Smooth muscle cell (in vitro differentiated cells): ENCODE data around the gene ITGB3. TPM values are rescaled to one million over a fixed set of nuclear protein-coding genes. Genes with fewer than 3 reads are reported as not detected.

Experiments
- DNase-seq: peaks from one replicate; lab custom pipeline; 2025; ENCODE audit not compliant: unreplicated experiment; lab: John Stamatoyannopoulos, UW
- H2AFZ ChIP-seq: fragments of 200-600 bp; sonication (generic); 2 replicates; pipeline ENCODE4 v1.6.0; 2016; ENCODE audit warnings: antibody characterized with exemption, low read depth, mild to moderate bottlenecking
- H3F3A ChIP-seq: fragments of 200-600 bp; sonication (generic); 2 replicates; pipeline ENCODE4 v1.6.0; 2017; ENCODE audit warnings: antibody characterized with exemption, low read depth
- H3K27ac ChIP-seq: fragments of 200-600 bp; sonication (generic); 2 replicates; pipeline ENCODE4 v1.5.1; 2016; ENCODE audit warnings: low read depth, mild to moderate bottlenecking
- H3K27me3 ChIP-seq: fragments of 200-600 bp; sonication (generic); 2 replicates; pipeline ENCODE4 v1.6.1; 2016; ENCODE audit warnings: low read depth, mild to moderate bottlenecking
- H3K36me3 ChIP-seq: fragments of 200-600 bp; sonication (generic); 2 replicates; pipeline ENCODE4 v1.5.1; 2016; ENCODE audit warnings: low read depth
- H3K4me1 ChIP-seq: fragments of 200-600 bp; sonication (generic); 2 replicates; pipeline ENCODE4 v1.5.1; 2016; ENCODE audit warnings: low read depth
- H3K4me2 ChIP-seq: fragments of 200-600 bp; sonication (generic); 2 replicates; pipeline ENCODE4 v1.6.0; 2016; ENCODE audit warnings: mild to moderate bottlenecking
- H3K4me3 ChIP-seq: fragments of 200-600 bp; sonication (generic); 2 replicates; pipeline ENCODE4 v1.5.1; 2016; ENCODE audit warnings: mild to moderate bottlenecking
- H3K79me2 ChIP-seq: fragments of 200-600 bp; sonication (generic); 2 replicates; pipeline ENCODE4 v1.6.0; 2016; ENCODE audit warnings: low read depth, mild to moderate bottlenecking
- H3K9ac ChIP-seq: fragments of 200-600 bp; sonication (generic); 2 replicates; pipeline ENCODE4 v1.6.0; 2016; ENCODE audit warnings: low read depth
- H3K9me3 ChIP-seq: fragments of 200-600 bp; sonication (generic); replicated peaks from 2 replicates; pipeline ENCODE4 v1.5.1; 2016; ENCODE audit warnings: low read depth
- H4K20me1 ChIP-seq: fragments of 200-600 bp; sonication (generic); 2 replicates; pipeline ENCODE4 v1.6.0; 2016; ENCODE audit warnings: low read depth
- WGBS: methylation state at CpG from one replicate; pipeline ENCODE4 v1.1.7; 2016; ENCODE audit warnings: low lambda C conversion rate; 5-methylcytosine and 5-hydroxymethylcytosine counted together
- polyA plus RNA-seq: library from polyadenylated mRNA; unstranded; fragments of >200 nt; fragmentation: Nextera tagmentation; extraction: Ambion mirVana; gene quantifications from 2 replicates; pipeline ENCODE4 v1.2.1, GENCODE V29; 2016
- total RNA-seq: library from RNA; depleted of rRNA; stranded (reverse); fragments of >200 nt; gene quantifications from 2 replicates; pipeline ENCODE4 v1.2.3, GENCODE V29; 2014
- TF ChIP-seq, protein P1 (sequence below): fragments of 200-600 bp; sonication (generic); IDR thresholded peaks from 2 replicates; pipeline ENCODE4 v1.5.1; 2017; ENCODE audit warnings: borderline replicate concordance, mild to moderate bottlenecking, antibody characterized with exemption; ENCODE audit not compliant: insufficient read depth, poor library complexity, severe bottlenecking

Gene ITGB3
- total and polyA plus RNA-seq, 2 experiments from 2014 or later: 3.9 to 7.9 TPM

DNA sequence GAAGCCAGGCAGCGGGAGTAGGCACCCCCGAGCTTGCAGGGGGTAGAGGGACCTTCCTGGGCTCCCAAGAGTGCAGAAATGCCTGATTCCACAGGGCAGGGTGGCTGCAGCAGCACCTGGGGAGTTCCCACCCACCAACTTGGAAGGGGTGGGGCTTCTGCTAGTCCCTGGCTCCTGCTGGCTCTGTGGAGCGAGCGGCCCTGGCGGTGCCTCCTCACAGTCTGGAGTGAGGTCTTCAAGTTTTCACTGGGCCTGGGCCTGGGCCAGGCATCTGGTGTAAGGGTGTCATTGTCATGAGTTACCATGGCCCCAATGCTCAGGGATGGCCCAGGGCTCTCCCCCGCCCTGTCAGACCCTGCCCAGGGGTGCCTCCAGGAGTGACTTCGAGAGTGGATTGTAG lies 15.8 kb upstream of the ITGB3 start:
- H3K4me2 ChIP-seq: no peak overlapping the region
- no peak overlapping the region for H3K27ac ChIP-seq
- H3K27me3 ChIP-seq: no peaks in the 10 kb centered on the region
- no peak overlapping the region for H3K4me3 ChIP-seq
- TF ChIP-seq, protein P1, sequence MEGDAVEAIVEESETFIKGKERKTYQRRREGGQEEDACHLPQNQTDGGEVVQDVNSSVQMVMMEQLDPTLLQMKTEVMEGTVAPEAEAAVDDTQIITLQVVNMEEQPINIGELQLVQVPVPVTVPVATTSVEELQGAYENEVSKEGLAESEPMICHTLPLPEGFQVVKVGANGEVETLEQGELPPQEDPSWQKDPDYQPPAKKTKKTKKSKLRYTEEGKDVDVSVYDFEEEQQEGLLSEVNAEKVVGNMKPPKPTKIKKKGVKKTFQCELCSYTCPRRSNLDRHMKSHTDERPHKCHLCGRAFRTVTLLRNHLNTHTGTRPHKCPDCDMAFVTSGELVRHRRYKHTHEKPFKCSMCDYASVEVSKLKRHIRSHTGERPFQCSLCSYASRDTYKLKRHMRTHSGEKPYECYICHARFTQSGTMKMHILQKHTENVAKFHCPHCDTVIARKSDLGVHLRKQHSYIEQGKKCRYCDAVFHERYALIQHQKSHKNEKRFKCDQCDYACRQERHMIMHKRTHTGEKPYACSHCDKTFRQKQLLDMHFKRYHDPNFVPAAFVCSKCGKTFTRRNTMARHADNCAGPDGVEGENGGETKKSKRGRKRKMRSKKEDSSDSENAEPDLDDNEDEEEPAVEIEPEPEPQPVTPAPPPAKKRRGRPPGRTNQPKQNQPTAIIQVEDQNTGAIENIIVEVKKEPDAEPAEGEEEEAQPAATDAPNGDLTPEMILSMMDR: no peak
- no peaks in the 10 kb centered on the region for H3K9me3 ChIP-seq
- H2AFZ ChIP-seq: no peak overlapping the region
- 98% methylated on average over 7 of the region's 7 CpGs for WGBS
- H3K36me3 ChIP-seq: no peaks in the 10 kb centered on the region
- H3K9ac ChIP-seq: no peak overlapping the region
- no peaks in the 10 kb centered on the region for H3K4me1 ChIP-seq
- no peaks in the 10 kb centered on the region for H4K20me1 ChIP-seq
- H3F3A ChIP-seq: peaks cover 6% of the 10 kb centered on the region
- no peak for DNase-seq
- H3K79me2 ChIP-seq: no peaks in the 10 kb centered on the region

DNA sequence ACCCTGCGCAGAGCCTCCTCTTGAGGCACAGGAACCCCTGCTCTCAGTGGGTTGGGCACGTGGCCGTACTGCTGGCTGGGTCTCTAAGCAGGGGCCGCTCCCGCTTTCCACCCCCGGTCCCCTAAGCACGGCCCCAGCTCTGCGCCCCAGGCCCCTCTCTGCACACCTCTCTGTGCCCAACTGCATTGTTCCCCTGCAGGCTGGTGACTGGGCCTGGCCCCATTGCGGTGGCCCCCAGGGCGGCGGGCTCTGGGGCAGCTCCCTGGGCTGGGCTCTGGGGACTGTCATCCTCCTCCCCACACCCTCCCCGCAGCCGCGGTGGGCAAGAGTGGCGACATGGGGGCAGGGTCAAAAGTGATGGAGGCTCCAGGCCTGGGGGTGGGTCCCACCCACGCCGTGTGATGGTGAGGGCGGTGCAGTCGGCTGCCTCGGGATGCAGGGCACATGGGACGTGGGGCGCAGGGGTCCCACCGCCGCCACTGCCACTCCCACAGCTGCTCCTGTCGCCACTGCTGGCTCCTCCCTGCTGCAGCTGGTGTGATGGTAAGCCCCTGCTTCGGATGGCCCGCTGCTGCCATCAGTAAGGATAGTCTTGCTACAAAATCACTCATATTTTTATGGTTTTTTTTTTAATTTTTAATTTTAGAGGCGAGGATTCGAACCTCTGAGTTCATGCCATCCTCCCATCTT lies 15.2 kb upstream of the ITGB3 start:
- no peaks in the 10 kb centered on the region for H3K9me3 ChIP-seq
- H3K79me2 ChIP-seq: no peaks in the 10 kb centered on the region
- no peak overlapping the region for H3K9ac ChIP-seq
- H3K4me2 ChIP-seq: no peak overlapping the region
- H3K4me3 ChIP-seq: no peak overlapping the region
- H3K27me3 ChIP-seq: no peaks in the 10 kb centered on the region
- TF ChIP-seq, protein P1: no peak
- H3K36me3 ChIP-seq: no peaks in the 10 kb centered on the region
- H2AFZ ChIP-seq: no peak overlapping the region
- H4K20me1 ChIP-seq: no peaks in the 10 kb centered on the region
- no peak for DNase-seq
- H3F3A ChIP-seq: peaks cover 6% of the 10 kb centered on the region
- no peaks in the 10 kb centered on the region for H3K4me1 ChIP-seq
- H3K27ac ChIP-seq: no peak overlapping the region
- WGBS: 97% methylated on average over 28 of the region's 29 CpGs

DNA sequence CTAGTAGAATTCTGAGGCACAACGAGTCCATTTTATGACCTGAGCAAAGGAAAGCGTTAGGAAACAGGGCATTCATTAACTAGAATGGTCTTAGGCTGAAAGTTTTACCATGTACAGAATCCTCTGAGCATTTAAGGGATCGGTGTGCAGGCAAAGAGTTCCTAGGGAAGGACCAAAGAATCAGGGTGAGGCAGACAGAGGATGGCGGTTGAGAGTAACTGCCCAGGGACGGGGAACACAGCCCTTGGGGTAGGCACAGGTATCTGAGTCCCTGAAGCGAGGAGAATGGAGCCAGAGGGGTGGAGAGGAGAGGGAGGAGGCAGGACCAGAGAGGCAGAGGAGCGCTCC lies 14.0 kb upstream of the ITGB3 start:
- H3K4me1 ChIP-seq: no peaks in the 10 kb centered on the region
- peak overlapping the region; percentile 94 for H3K27ac ChIP-seq
- H3K27me3 ChIP-seq: no peaks in the 10 kb centered on the region
- peak overlapping the region; percentile 26 for H2AFZ ChIP-seq
- no peak for DNase-seq
- peak overlapping the region; percentile 48 for H3K9ac ChIP-seq
- no peaks in the 10 kb centered on the region for H3K36me3 ChIP-seq
- no peaks in the 10 kb centered on the region for H3K9me3 ChIP-seq
- H3F3A ChIP-seq: peaks cover 6% of the 10 kb centered on the region
- WGBS: 87% methylated on average over 7 of the region's 7 CpGs
- TF ChIP-seq, protein P1: no peak
- H3K4me3 ChIP-seq: no peak overlapping the region
- H4K20me1 ChIP-seq: no peaks in the 10 kb centered on the region
- H3K79me2 ChIP-seq: no peaks in the 10 kb centered on the region
- peak overlapping the region; percentile 43 for H3K4me2 ChIP-seq
